GM19324 (cell line): ENCODE results near the gene E4F1.
"Not testable (repeated sequence)": the region's sequence is repeated elsewhere in the genome, so short reads cannot be mapped to it uniquely, and the experiment has no call there.

ENCODE experiments used
- ATAC-seq: cut with Tn5 transposase; IDR thresholded peaks from one replicate; pipeline ENCODE4 v1.9.1; 2021; ENCODE audit warnings: mild to moderate bottlenecking, moderate library complexity; ENCODE audit not compliant: unreplicated experiment, low FRiP score

The E4F1 gene

GRCh38 chr16:2242598-2242997 lies 19.2 kb downstream of the E4F1 start:
- ATAC-seq: no peak

DNA sequence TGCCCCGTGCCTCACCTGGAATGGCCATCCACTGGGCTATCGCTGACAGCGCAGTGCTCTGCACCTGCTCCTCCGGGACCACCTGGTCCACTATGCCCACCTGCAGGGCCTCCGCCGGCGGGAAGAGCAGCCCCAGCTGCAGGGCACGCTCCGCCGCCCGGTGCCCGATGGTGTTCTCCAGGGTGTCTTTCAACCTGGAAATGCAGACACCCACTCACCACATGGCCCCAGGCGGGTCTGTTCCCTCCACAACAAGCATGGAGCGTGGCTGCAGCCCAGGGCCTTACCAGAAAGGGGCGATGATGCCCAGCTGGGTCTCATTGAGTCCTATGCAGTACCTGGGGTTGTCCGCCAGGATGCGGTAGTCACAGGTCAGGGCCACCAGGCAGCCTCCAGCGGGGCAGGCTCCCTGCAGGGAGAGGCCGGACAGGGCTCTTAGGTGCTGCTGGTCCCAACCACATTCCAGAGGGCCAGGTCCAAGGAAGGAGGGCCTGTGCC lies 19.7 kb downstream of the E4F1 start:
- ATAC-seq: no peak

DNA sequence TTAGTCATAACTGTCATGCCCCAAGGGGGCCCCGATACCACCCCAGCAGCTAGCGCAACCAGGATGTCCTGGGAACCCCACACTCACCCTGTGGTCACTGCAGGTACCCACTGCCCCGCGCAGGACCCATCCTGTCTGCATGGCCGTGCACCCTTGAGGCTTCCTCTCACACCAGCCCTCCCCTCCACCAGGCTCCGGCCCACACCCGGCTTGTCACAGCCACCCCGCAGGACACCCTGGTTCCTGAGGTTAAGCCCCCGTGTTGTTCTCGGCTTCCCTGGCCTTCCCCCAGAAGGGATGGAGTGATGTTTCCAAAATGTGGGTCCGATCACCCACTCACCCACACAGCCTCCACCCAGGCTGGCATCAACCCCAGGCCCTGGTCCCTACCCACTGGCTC lies 20.4 kb downstream of the E4F1 start:
- no peak for ATAC-seq

DNA sequence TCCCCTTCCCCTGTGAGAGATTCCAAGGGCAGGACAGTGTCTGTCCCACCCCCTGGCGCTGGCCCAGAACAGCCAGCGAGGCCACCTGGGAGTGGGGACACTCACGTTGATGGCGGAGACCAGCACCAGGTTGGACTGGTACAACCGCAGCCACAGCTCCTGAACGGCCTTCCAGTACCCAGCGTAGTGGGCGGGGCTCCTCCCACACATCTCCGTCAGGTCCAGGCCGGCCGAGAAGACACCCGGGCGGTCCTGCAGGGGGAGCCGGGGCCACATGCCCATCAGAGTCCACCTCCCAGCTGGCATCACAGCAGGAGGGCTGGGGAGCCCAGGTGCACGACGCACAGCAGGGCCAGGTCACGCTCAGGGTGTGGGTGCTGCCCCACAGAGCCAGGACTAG lies 20.9 kb downstream of the E4F1 start:
- ATAC-seq: no peak

DNA sequence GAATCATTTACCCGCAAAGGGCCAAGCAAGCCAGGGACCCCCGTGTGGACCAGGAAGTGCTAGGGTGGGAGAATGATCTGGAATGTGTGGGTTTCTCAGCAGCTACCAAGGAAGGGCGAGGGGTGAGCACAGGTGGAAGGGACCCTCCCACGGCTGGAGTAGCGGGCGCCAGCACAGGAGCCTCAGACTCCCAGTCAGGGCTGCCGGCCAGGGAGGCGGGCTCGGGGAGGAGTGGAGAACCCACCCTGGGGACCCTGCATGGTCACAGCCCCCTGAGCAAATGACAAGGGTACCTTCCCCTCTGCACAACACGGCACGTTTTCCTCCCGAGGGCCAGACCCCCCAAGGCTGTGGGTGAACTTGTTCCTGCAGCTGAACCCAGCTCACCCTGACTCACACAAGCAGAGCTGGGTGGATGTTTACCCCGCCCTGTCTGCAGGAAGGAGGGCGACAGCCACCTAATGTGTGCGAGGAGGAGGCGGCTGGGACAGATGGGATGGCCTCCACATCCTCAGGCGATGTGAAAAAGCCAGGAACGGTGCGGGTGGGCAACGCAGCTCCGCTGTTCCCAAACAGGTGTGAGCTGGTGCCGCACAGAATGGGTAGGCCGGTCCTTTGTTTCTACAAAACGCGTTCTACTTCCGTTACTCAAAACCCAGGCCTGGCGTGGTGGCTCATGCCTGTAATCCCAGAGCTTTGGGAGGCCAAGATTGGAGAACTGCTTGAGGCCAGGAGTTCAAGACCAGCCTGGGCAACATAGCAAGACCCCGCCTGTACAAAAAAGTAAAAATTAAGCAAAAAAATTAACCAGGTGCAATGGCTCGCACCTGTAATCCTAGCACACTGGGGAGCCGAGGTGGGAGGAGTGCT lies 21.8 kb downstream of the E4F1 start:
- ATAC-seq: no peak

DNA sequence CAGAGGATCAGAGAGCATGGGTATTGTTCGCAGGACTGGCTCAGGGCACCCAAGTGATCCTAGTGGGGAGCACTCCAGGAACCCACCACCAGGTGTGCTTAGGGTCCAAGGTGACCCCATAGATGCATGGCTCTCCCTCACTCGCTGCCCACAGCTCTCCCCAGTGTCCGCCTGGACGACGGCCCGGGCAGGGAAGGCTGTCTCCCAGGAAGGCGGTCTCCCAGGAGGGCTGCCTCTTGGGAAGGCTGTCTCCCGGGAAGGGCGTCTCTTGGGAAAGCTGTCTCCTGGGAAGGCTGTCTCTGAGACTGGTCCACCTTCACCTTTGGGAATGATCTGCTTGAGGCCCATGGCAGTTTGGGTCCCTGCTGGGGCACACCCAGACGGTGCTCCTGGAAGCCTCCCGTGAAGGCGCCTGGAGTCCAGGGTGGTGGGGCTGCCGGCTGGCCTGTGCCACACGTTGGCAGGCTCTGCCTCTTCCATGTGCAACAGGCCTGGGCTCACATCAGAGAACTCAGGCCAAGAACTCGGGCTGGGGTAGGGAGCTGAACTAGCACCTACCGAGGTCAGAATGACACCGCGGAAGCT lies 23.0 kb downstream of the E4F1 start:
- no peak for ATAC-seq

DNA sequence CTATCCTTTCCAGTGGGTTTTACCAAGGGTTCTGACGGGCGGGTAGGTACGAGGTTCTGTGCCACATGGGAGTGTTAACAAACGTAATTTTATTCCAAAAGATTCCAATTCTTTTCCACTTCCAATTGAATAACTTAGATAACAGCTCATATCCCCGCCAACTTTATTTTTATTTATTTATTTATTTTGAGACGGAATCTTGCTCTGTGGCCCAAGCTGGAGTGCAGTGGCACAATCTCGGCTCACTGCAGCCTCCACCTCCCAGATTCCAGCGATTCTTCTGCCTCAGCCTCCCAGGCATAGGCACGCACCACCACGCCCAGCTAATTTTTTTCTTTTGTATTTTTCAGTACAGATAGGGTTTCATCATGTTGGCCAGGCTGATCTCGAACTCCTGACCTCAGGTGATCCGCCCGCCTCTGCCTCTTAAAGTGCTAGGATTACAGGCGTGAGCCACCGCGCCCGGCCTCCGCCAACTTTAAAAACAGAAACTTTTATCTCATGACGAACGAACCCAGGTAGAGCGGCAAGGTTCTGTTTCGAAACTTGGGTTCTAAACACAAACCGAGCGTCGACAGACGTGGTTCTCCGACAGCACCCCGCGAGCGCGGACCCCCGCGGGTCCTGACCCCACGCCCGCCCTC lies 27.4 kb downstream of the E4F1 start:
- ATAC-seq: no peak

DNA sequence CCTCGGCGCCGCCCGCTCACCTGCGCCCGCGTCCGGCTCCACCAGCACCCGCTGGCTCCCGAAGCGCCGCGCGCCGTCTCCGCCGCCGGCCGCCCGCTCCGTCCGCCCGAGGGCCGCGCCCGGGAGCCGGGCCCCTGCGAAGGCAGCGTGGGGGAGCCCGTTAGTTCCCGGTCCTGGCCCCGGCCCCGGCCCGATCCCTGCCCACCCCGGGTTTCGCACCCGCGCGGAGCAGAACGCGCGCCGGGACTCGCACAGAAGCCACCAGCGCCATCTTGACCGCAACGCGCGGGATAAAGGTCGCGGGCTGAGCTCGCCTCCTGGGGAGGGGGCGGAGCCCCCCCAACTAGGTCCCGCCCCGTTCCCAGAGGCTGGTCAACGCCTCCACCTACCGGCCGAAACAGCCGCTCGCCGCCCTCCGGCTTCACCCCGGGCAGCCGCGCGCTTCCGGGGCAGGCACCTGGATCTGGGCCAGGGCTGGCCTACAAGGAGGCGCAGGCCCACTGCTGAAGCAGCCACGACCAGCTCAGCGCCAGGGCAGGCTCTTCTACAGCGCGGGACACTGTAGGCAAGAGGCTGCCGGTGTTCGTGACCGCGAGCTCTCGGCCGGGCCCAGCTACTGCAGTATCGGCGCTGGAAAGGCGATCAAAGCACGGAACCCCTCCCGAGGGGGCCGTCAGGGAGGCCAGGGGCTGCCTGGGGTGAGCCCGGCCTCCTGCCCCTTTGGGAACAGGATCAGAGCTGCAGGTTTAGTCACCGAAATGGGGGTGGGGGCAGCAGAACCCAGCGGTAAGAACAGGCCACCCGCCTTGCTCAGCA lies 28.1 kb downstream of the E4F1 start, which contains the start of gene ECI1:
TSS of gene ECI1 (minus strand) at position 292 of the 816 bp plus-strand sequence. CDS start at position 271, 21 bp downstream.
- ATAC-seq: peak; percentile 89

DNA sequence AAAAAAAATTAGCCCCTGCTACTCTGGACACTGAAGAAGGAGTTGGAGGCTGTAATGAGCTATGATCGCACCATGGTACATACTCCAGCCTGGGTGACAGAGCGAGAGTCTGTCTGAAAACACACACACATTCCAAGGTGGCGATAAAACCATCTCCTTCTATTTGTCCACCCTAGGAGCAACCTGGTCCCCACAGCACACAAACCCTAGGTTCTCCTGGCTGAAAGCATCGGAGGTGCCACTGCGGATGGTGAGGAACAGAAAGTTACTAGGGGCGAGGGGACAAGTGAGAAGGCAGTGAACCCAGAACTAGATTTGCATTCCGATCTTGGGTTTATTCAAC lies 29.4 kb downstream of the E4F1 start:
- ATAC-seq: no peak

GRCh38 chr16:2253293-2253692 lies 29.9 kb downstream of the E4F1 start:
- no peak for ATAC-seq

- ATAC-seq: no peak
Measured at GRCh38 chr16:2256531-2257140, 33.2 kb downstream of the E4F1 start.

- no peak for ATAC-seq
Measured at GRCh38 chr16:2257726-2258125, 34.3 kb downstream of the E4F1 start.

- not testable (repeated sequence) for ATAC-seq
Measured at GRCh38 chr16:2258530-2258929, 35.1 kb downstream of the E4F1 start.

DNA sequence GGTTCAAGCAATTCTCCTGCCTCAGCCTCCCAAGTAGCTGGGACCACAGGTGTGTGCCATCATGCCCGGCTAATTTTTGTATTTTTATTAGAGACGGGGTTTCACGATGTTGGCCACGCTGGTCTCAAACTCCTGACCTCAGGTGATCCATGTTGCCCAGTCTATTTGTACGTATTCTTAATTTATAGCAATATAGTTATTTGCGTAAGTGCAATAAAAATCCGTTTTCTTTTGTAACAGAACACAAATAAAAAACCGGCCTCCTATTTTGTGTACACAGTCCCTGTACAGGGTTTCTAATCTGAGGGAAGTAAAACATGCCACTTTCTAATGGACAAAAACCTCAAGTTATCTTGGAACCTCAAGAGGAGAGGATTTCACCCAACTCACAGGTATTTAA lies 36.9 kb downstream of the E4F1 start:
- no peak for ATAC-seq

- ATAC-seq: not testable (repeated sequence)
Measured at GRCh38 chr16:2263026-2263425, 39.6 kb downstream of the E4F1 start.

DNA sequence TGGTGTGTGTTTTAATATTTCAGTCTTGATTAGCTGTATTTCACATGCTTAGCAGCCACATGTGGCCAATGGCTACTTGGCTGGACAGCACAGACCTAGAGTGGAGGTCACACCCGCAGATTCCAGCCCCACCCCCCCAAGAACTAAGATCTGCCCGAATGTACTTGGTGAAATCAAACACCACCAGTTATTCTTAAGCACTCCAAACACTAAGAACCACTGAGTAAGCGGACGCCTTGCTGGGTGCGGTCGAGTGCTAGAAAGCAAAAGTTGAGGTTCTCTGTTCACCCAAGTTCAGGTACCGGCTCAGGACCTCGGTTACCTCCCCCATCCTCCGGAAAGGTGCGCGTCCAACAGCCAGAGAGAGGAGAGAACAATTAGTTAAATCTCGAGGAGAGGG lies 43.5 kb downstream of the E4F1 start:
- ATAC-seq: not testable (repeated sequence)

- peak; percentile 62 for ATAC-seq
Measured at GRCh38 chr16:2267505-2267912, 44.1 kb downstream of the E4F1 start.

- ATAC-seq: peak; percentile 86
Measured at GRCh38 chr16:2267913-2268666, 44.7 kb downstream of the E4F1 start, which contains the start of gene RNPS1. Gene RNPS1 (minus strand): TSS chr16:2268126. CDS start chr16:2264643, 3,483 bp downstream.

- no peak for ATAC-seq
Measured at GRCh38 chr16:2270070-2270462, 46.7 kb downstream of the E4F1 start.
